PFSK-1 (cell line): ENCODE results near the gene DSTYK.

Experiments
- FOXP2 ChIP-seq: optimal IDR thresholded peaks from 2 replicates; pipeline ENCODE3; 2011; ENCODE audit warnings: borderline replicate concordance, control low read depth, inconsistent platforms; ENCODE audit not compliant: insufficient read depth; ENCODE audit errors: extremely low read length, extremely low read depth
- POLR2AphosphoS5 ChIP-seq: IDR thresholded peaks from 2 replicates; pipeline ENCODE4 v1.6.1; 2012; ENCODE audit warnings: low read depth, mild to moderate bottlenecking, control low read depth, low read length, moderate library complexity
- REST ChIP-seq, 2 experiments: IDR thresholded peaks; 2 replicates each; pipeline versions ENCODE4 v1.6.1 to v1.8.0; 2011 to 2012; ENCODE audit warnings: low read depth in 2 of 2, low read length in 2 of 2, control low read depth in 1 of 2, inconsistent platforms in 1 of 2, mild to moderate bottlenecking in 1 of 2, moderate library complexity in 1 of 2; ENCODE audit not compliant: insufficient read depth in 1 of 2
- SIN3A ChIP-seq: IDR thresholded peaks from 2 replicates; pipeline ENCODE4 v1.6.1; 2012; ENCODE audit warnings: mild to moderate bottlenecking, low read length, moderate library complexity, borderline replicate concordance; ENCODE audit not compliant: insufficient read depth
- TAF1 ChIP-seq: IDR thresholded peaks from 2 replicates; pipeline ENCODE4 v1.6.1; 2012; ENCODE audit warnings: low read length, control low read depth, borderline replicate concordance; ENCODE audit not compliant: insufficient read depth

The DSTYK gene

GRCh38 chr1:205169248-205169647 is 42.3 kb downstream of the DSTYK start:
- no peak for TF ChIP-seq REST (IDR thresholded peaks at IDR 0.05; ENCODE audit: insufficient read depth in 1 of 2, low read depth in 2 of 2, low read length in 2 of 2)
- no peak for TF ChIP-seq FOXP2
- TF ChIP-seq TAF1 = no peak
- no peak for TF ChIP-seq SIN3A
- no peak for TF ChIP-seq POLR2AphosphoS5

- TF ChIP-seq POLR2AphosphoS5 (no peak), SIN3A (no peak), REST (IDR thresholded peaks at IDR 0.05; ENCODE audit: insufficient read depth in 1 of 2, low read depth in 2 of 2, low read length in 2 of 2) (no peak), TAF1 (no peak), FOXP2 (no peak)
These were observed 43.2 kb downstream of the DSTYK start for GRCh38 chr1:205168291-205168690.

GRCh38 chr1:205162301-205162700 is 49.2 kb downstream of the DSTYK start:
- no peak for TF ChIP-seq SIN3A
- no peak for TF ChIP-seq POLR2AphosphoS5
- no peak for TF ChIP-seq REST (IDR thresholded peaks at IDR 0.05; ENCODE audit: insufficient read depth in 1 of 2, low read depth in 2 of 2, low read length in 2 of 2)

GRCh38 chr1:205161076-205161475 is 50.4 kb downstream of the DSTYK start:
- TF ChIP-seq TAF1 = no peak
- no peak for TF ChIP-seq REST (IDR thresholded peaks at IDR 0.05; ENCODE audit: insufficient read depth in 1 of 2, low read depth in 2 of 2, low read length in 2 of 2)
- TF ChIP-seq FOXP2 = no peak

- TF ChIP-seq POLR2AphosphoS5 = no peak
- TF ChIP-seq TAF1 = no peak
- no peak for TF ChIP-seq REST (IDR thresholded peaks at IDR 0.05; ENCODE audit: insufficient read depth in 1 of 2, low read depth in 2 of 2, low read length in 2 of 2)
- TF ChIP-seq SIN3A = no peak
- TF ChIP-seq FOXP2 = no peak
These were observed 53.4 kb downstream of the DSTYK start for GRCh38 chr1:205158048-205158616.
